Measurements from ENCODE around the gene LY86.

LY86 gene

GRCh38 chr6:6685249-6686040, 96.9 kb downstream of the LY86 start:
- no peak for DNase-seq

- DNase-seq: no peak
These were observed 97.7 kb downstream of the LY86 start for GRCh38 chr6:6686176-6686575.

GRCh38 chr6:6686748-6687601, 98.5 kb downstream of the LY86 start:
- DNase-seq: no peak

GRCh38 chr6:6688283-6688682, 99.8 kb downstream of the LY86 start:
- no peak for DNase-seq

GRCh38 chr6:6688951-6689350, 100.4 kb downstream of the LY86 start:
- no peak for DNase-seq

- DNase-seq: no peak
These were observed 101.1 kb downstream of the LY86 start for GRCh38 chr6:6689400-6690143.

- DNase-seq: no peak
These were observed 101.6 kb downstream of the LY86 start for GRCh38 chr6:6690144-6690483.

DNA sequence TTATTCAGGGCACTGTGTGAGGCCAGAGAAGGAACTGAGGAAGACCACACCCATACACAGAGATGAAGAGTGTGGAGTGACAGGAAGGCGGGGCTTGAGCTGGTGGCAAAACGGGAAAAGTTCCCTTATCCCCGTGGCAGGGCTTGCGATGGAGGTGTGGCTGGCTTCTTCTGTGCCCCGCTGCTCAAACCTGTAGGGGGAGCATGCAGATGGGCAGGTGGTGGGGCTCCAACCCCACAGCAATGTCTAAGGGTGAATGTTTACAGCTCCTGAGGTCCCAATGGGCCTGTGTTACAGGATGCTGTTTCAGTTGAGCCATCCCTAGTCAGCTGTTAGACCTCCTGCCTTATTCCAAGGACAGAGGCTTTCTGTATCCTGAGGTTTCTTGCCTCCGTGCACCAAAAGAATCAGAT, 105.9 kb downstream of the LY86 start:
- no peak for DNase-seq

DNA sequence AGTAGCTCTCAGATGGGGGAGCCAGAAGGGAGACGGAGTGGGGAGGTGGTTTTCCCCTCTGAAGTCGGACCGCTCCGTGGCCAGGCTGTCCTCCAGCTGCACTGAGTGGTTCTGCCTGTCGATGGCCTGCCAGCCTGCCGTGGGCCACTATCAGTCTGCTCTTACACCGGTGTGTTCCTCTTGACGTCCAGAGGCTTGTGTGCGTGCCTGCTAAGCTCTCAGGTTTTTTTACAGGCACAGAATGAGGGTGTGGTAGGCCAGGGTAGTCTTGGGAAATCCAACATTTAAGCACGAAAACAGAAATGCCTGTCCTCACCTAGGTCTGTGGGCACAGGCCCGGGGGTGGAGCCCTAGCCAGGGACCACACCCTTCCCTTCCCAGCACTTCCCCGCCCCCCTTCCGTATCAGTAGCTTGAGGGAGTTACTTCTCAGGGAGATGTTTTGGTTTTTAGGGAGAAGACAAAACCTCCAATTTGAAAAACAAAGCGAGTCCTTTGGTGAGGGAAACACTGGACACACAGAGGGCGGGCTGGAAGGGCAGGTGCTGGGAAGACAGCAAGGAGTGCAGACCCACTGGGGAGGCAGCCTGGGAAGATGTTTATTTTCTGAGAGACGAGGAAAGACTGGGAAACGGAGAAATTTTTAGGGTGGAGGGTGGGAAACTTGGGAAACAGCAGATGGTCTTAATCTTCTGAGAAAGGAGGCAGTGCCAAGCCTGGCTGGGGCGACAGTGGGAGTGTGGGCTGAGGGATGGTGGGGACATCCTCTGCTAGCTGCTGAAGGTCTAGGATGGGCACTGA, 106.5 kb downstream of the LY86 start:
- DNase-seq: no peak

DNA sequence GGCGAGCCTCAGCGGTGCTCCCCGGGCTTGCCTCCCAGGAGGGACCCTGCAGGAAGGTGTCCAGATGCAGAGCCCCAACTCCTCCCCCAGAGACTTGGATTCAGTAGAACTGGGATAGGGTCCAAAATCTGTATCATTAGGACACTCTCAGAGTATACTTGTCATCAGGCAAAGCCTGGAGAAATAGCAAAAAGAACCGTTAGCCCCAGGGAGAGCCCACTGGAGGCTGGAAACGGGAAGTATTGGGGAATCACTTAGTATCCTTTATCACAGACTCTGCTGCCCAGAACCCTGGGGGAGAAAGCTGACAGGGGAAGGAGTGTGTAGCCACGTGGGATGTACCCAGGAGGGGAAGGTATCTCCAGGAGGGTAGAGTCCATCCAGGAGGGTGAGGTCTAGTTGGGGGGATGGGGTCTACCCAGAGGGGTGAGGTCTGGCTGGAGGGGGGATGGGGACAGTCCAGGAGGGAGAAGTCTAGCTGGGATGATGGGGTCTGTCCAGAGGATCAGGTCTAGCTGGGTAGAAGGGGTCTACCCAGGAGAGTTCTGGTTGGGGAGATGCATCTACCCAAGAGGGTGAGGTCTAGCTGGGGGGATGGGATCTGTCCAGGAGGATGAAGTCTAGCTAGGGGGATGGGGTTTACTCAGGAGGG, 107.2 kb downstream of the LY86 start:
- no peak for DNase-seq

GRCh38 chr6:6696867-6697531, 108.5 kb downstream of the LY86 start:
- no peak for DNase-seq

DNA sequence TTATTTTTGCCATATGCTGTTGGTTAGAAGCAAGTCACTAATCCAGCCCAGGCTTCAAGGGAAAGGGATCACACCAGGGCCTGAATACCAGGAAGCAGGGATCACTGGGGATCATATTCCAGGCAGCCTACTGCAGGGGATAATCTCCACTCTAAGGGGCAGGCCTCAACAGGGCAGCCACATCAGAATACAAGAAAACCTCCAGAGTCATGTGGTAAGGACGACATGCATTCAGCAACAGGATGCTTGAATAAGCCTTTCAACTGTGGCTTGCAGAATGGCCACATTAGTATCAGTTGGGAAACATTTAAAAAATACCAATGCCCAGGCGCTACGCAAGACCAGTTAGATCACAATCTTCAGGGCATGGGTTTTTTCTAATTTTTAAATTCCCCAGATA, 109.1 kb downstream of the LY86 start:
- DNase-seq: no peak

DNA sequence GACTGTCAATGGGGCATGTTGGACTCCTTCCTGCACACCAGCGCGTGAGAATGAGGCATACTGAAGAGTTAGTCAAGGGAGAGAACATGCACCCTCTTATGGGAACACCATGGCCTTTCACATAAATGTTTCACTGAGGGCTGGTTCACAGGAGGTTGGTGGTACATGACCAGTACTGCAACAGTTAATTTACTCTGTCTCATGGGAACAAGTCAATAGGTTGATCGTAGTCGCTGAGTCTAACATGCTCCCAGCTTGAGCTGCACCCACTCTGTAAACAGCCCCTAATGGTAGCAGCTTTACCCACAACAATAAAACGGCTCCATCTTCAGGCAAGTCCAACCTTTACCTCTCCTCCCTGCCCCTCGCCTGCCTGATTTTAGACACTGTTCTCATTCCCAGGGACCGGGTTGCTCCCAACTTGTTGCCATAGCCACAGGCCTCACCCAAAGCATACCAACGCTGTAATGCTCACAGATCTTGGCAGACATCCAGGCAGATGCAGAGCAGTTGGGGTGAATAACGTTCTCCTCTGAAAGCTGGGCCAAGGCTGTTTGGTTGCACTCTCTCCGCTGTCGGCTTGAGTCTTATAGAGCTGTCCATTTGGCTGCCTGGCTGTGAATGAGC, 111.3 kb downstream of the LY86 start:
- DNase-seq: no peak

GRCh38 chr6:6700407-6701270, 112.1 kb downstream of the LY86 start:
- DNase-seq: no peak

- DNase-seq: no peak
These were observed 113.3 kb downstream of the LY86 start for GRCh38 chr6:6701864-6702263.

DNA sequence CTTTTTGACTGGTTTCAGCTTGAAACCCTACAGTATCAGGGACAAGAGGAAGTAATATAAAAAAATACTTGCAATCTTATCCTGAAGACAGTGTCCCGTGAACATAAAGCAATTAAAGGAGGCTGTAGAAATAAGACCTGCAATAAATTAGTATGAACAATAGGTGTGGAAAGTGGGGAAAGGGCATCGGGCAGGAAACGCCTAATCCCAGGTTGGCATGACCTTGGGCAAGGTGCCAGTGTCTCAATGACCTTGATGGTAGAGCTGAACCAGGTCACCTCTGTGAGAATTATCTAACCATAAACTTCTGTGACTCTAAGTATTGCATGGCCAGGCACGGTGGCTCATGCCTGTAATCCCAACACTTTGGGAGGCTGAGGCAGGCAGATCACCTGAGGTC, 115.2 kb downstream of the LY86 start:
- no peak for DNase-seq
